DOHH2 (cell line): ENCODE measurements around the gene AP1M2.

Experiments
- EZH2phosphoT487 ChIP-seq: fragments of 200-600 bp; sonication (generic); IDR thresholded peaks from 2 replicates; pipeline ENCODE4 v1.6.1; 2017; ENCODE audit warnings: borderline replicate concordance, mild to moderate bottlenecking, antibody characterized with exemption, low read length, moderate library complexity, mixed read lengths
- TF ChIP-seq, protein P1 (sequence below): fragments of 200-600 bp; sonication (generic); IDR thresholded peaks from one replicate; pipeline ENCODE4 v1.5.1; 2014; ENCODE audit warnings: antibody characterized with exemption, mild to moderate bottlenecking, low read depth, low read length; ENCODE audit not compliant: poor library complexity, severe bottlenecking

DNA sequence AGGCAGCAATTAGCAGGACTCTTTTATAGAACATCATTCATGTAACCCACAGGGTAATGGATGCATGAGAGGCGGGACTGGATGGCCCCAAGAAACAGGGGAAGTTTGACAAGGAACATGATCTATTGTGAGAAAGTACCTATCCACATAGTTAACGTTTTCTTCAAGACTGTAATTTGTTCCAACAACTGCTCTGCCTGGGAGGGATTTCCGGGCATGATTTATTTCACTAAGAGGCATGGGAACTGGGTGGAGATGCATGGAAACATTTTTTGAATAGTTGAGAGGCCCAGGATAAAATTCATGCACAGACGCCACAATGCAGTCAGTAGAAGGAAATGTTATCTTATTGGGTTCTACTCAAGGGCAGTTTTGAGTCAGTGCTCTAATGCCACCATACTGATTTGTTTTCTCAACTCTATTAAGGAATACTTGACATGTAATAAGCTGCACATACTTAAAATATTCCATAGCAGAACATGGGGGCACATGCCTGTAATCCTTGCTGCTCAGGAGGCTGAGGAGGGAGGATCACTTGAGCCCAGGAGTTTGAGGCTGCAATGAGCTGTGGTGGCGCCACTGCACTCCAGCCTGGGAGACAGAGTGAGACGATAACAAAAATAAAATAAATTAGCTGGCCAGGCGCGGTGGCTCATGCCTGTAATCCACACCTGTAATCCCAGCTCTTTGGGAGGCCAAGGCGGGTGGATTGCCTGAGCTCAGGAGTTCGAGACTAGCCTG, 53.3 kb downstream of the AP1M2 start:
- TF ChIP-seq, protein P1, sequence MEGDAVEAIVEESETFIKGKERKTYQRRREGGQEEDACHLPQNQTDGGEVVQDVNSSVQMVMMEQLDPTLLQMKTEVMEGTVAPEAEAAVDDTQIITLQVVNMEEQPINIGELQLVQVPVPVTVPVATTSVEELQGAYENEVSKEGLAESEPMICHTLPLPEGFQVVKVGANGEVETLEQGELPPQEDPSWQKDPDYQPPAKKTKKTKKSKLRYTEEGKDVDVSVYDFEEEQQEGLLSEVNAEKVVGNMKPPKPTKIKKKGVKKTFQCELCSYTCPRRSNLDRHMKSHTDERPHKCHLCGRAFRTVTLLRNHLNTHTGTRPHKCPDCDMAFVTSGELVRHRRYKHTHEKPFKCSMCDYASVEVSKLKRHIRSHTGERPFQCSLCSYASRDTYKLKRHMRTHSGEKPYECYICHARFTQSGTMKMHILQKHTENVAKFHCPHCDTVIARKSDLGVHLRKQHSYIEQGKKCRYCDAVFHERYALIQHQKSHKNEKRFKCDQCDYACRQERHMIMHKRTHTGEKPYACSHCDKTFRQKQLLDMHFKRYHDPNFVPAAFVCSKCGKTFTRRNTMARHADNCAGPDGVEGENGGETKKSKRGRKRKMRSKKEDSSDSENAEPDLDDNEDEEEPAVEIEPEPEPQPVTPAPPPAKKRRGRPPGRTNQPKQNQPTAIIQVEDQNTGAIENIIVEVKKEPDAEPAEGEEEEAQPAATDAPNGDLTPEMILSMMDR = no peak
- TF ChIP-seq EZH2phosphoT487 = no peak
